Measurements from ENCODE around the gene MX2.

- TF ChIP-seq CTCF (IDR thresholded peaks at IDR 0.05) (no peak), POLR2A (IDR thresholded peaks at IDR 0.05) (no peak)
These were observed 44.5 kb downstream of the MX2 start for GRCh38 chr21:41406340-41406739.

All from body of pancreas (tissue), 4 donors.